RWPE1 (cell line): ENCODE data around the gene C3orf85.
A peak's percentile ranks its signal among the peaks of the same experiment; 100 is the strongest.

Experiments used
- CTCF ChIA-PET: fragments of 350-600 bp; sonication (Branson Sonifier 250); formaldehyde crosslinking; extraction: SDS; loops from one replicate; lab custom pipeline; 2021; lab: Yijun Ruan, JAX
- POLR2A ChIA-PET: fragments of 400-600 bp; formaldehyde crosslinking; extraction: SDS; loops from one replicate; lab custom pipeline; 2020; ENCODE audit warnings: antibody characterized with exemption; ENCODE audit not compliant: low non-redundant PET; lab: Yijun Ruan, JAX
- DNase-seq: peaks from one replicate; pipeline ENCODE4 v3.0.0; 2012; ENCODE audit warnings: low spot score
- H3K27ac ChIP-seq: fragments of 450-650 bp; 2 replicates; pipeline ENCODE4 v1.5.1; 2017
- CTCF ChIP-seq: fragments of 450-650 bp; conservative IDR thresholded peaks from 2 replicates; pipeline ENCODE4 v1.5.1; 2017; ENCODE audit warnings: low read depth, mild to moderate bottlenecking

C3orf85 gene

GRCh38 chr3:109178708-109179107, 42.2 kb downstream of the C3orf85 start:
- no peak for TF ChIP-seq CTCF
- ChIA-PET CTCF (no interaction called here), POLR2A (no interaction called here)
- H3K27ac ChIP-seq: no peak overlapping the region
- DNase-seq: no peak

GRCh38 chr3:109184726-109185125, 48.2 kb downstream of the C3orf85 start:
- no peak for DNase-seq
- CTCF ChIA-PET: interaction anchor here (0.6 kb wide), 1 partner anchor 118 kb away, joined by 3 read pairs; no protein-coding TSS in a partner anchor
- POLR2A ChIA-PET: no interaction called here
- no peak for TF ChIP-seq CTCF
- H3K27ac ChIP-seq: no peak overlapping the region

GRCh38 chr3:109187390-109187789, 50.9 kb downstream of the C3orf85 start:
- CTCF ChIA-PET: interaction anchor here (0.7 kb wide), 1 partner anchor 89 kb away, joined by 3 read pairs; no protein-coding TSS in a partner anchor

GRCh38 chr3:109188741-109189140, 52.2 kb downstream of the C3orf85 start:
- ChIA-PET POLR2A (no interaction called here), CTCF (interaction anchor here (0.6 to 0.7 kb wide), 2 partner anchors 22 to 1868 kb away, joined by 3 read pairs; no protein-coding TSS in a partner anchor)
- DNase-seq: no peak
- no peak overlapping the region for H3K27ac ChIP-seq
- TF ChIP-seq CTCF: no peak

More at GRCh38 chr3:109187390-109187789, 50.9 kb downstream of the C3orf85 start:
- H3K27ac ChIP-seq: no peak overlapping the region
- no peak for TF ChIP-seq CTCF
- no peak for DNase-seq
- POLR2A ChIA-PET: no interaction called here

GRCh38 chr3:109191421-109191820, 54.9 kb downstream of the C3orf85 start:
- CTCF ChIA-PET: no interaction called here
- no peak overlapping the region for H3K27ac ChIP-seq
- TF ChIP-seq CTCF: no peak
- DNase-seq: no peak
- POLR2A ChIA-PET: no interaction called here

DNA sequence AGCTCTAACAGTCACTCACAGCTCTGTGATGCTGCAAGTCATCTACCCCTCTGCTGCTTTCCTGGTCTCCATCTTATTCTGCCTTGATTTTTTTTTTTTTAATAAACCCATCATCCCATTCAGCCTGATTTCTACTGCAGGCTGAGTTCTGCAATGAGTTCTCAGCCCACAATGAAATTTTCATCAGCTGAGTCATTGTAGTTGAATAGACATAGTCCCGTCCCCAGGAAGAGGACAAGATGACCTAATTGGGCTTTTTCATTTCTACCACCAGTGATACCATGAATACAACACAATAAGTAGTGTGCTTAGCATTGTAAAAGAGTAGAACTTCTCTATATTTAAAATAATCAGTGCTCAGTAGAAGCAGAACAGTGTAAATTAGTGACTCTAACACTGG, 59.3 kb downstream of the C3orf85 start:
- ChIA-PET CTCF (interaction anchor here (0.6 kb wide), 1 partner anchor 1552 kb away, joined by 4 read pairs; no protein-coding TSS in a partner anchor), POLR2A (no interaction called here)
- peak; percentile 10 for DNase-seq
- TF ChIP-seq CTCF: no peak
- H3K27ac ChIP-seq: no peak overlapping the region
